Measurements from ENCODE around the gene D2HGDH. TPM values are rescaled to one million over a fixed set of nuclear protein-coding genes. Genes with fewer than 3 reads are reported as not detected.

The D2HGDH gene
- total and polyA plus RNA-seq, 12 donors: 7.6 to 24.7 (median 19.1) TPM

- ATAC-seq: no peak
- Histone ChIP-seq H3K9me3 (no peaks in the 10 kb centered on the region), H3K4me3 (no peak overlapping the region), H3K4me1 (peaks cover 10 to 32% (median 25%) of the 10 kb centered on the region in 9 donors), H3K27me3 (no peaks in the 10 kb centered on the region), H3K27ac (no peak overlapping the region), H3K36me3 (peaks cover 0 to 62% (median 8%) of the 10 kb centered on the region in 9 donors)
- no peak for TF ChIP-seq CTCF (IDR thresholded peaks at IDR 0.05)
- intact Hi-C loops (cut with DNase I): loop anchor here in 2 of 10 donors (5.0 to 10.0 kb wide), 2 partner anchors 45 to 52 kb away; partner anchors contain the start of genes ATG4B (in 1 of the 2), D2HGDH (in 1 of the 2) and THAP4 (in 1 of the 2)
- no peak for DNase-seq
- 86 to 93% methylated on average over 10 of the region's 10 CpGs for whole genome bisulfite sequencing, 2 donors
Measured at GRCh38 chr2:241689306-241689705, 45.1 kb upstream of the D2HGDH start.

GRCh38 chr2:241690202-241690717 lies 44.2 kb upstream of the D2HGDH start:
- TF ChIP-seq CTCF (IDR thresholded peaks at IDR 0.05): no peak
- Histone ChIP-seq H3K4me1 (peaks cover 10 to 31% (median 24%) of the 10 kb centered on the region in 9 donors), H3K36me3 (peaks cover 0 to 62% (median 7%) of the 10 kb centered on the region in 9 donors), H3K27ac (no peak overlapping the region), H3K9me3 (no peaks in the 10 kb centered on the region), H3K27me3 (no peaks in the 10 kb centered on the region), H3K4me3 (no peak overlapping the region)
- no peak for ATAC-seq
- 79 to 87% methylated on average over 6 of the region's 6 CpGs for WGBS, 2 donors
- DNase-seq: no peak
- intact Hi-C loops (cut with DNase I): no loop called here

GRCh38 chr2:241692448-241692847 lies 42.0 kb upstream of the D2HGDH start:
- ATAC-seq (no peak), DNase-seq (no peak)
- H3K27ac ChIP-seq: no peak overlapping the region
- no peaks in the 10 kb centered on the region for H3K27me3 ChIP-seq
- no peaks in the 10 kb centered on the region for H3K9me3 ChIP-seq
- H3K36me3 ChIP-seq: peaks cover 0 to 68% (median 7%) of the 10 kb centered on the region in 9 donors
- H3K4me1 ChIP-seq: peaks cover 6 to 22% (median 13%) of the 10 kb centered on the region in 9 donors
- 91 to 94% methylated on average over 6 of the region's 6 CpGs for WGBS, 2 donors
- intact Hi-C loops (cut with DNase I): no loop called here
- no peak overlapping the region for H3K4me3 ChIP-seq
- TF ChIP-seq CTCF (IDR thresholded peaks at IDR 0.05): no peak

GRCh38 chr2:241695651-241696050 lies 38.8 kb upstream of the D2HGDH start:
- Histone ChIP-seq H3K36me3 (peaks cover 0 to 54% (median under 1%) of the 10 kb centered on the region in 9 donors), H3K9me3 (no peaks in the 10 kb centered on the region), H3K27ac (no peak overlapping the region), H3K4me1 (peaks cover 0 to 3% (median 1%) of the 10 kb centered on the region in 9 donors), H3K27me3 (no peaks in the 10 kb centered on the region), H3K4me3 (no peak overlapping the region)
- 96 to 98% methylated on average over 4 of the region's 4 CpGs for WGBS, 2 donors
- ATAC-seq (no peak), DNase-seq (no peak)
- intact Hi-C loops (cut with DNase I): no loop called here
- no peak for TF ChIP-seq CTCF (IDR thresholded peaks at IDR 0.05)

Data from heart right ventricle (tissue), 16 donors.